Measurements from ENCODE around the gene PLXDC1. TPM values are rescaled to one million over a fixed set of nuclear protein-coding genes. Genes with fewer than 3 reads are reported as not detected.
"Not testable (repeated sequence)": the region's sequence is repeated elsewhere in the genome, so short reads cannot be mapped to it uniquely, and the experiment has no call there.

Gene PLXDC1
- total RNA-seq, 1 donor from 2014 or later: 0.28 TPM

GRCh38 chr17:39131616-39132015 lies 19.8 kb downstream of the PLXDC1 start:
- no peak overlapping the region for H3K4me3 Mint-ChIP-seq
- no peaks in the 10 kb centered on the region for H3K36me3 Mint-ChIP-seq (ENCODE audit: low read depth)

GRCh38 chr17:39130205-39130604 lies 21.2 kb downstream of the PLXDC1 start:
- TF ChIP-seq, protein P1, sequence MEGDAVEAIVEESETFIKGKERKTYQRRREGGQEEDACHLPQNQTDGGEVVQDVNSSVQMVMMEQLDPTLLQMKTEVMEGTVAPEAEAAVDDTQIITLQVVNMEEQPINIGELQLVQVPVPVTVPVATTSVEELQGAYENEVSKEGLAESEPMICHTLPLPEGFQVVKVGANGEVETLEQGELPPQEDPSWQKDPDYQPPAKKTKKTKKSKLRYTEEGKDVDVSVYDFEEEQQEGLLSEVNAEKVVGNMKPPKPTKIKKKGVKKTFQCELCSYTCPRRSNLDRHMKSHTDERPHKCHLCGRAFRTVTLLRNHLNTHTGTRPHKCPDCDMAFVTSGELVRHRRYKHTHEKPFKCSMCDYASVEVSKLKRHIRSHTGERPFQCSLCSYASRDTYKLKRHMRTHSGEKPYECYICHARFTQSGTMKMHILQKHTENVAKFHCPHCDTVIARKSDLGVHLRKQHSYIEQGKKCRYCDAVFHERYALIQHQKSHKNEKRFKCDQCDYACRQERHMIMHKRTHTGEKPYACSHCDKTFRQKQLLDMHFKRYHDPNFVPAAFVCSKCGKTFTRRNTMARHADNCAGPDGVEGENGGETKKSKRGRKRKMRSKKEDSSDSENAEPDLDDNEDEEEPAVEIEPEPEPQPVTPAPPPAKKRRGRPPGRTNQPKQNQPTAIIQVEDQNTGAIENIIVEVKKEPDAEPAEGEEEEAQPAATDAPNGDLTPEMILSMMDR (conservative IDR thresholded peaks at IDR 0.05): no peak
- Mint-ChIP-seq H3K4me3 (no peak overlapping the region), H3K9me3 (no peaks in the 10 kb centered on the region), H3K27ac (ENCODE audit: unreplicated experiment) (no peak overlapping the region), H3K27me3 (ENCODE audit: low read depth) (no peaks in the 10 kb centered on the region), H3K36me3 (ENCODE audit: low read depth) (no peaks in the 10 kb centered on the region), H3K4me1 (no peaks in the 10 kb centered on the region)
- no peak for DNase-seq (ENCODE audit: low read depth, low spot score)

More at GRCh38 chr17:39131616-39132015, 19.8 kb downstream of the PLXDC1 start:
- no peak overlapping the region for H3K27ac Mint-ChIP-seq (ENCODE audit: unreplicated experiment)
- TF ChIP-seq, protein P1 (conservative IDR thresholded peaks at IDR 0.05): no peak
- no peaks in the 10 kb centered on the region for H3K4me1 Mint-ChIP-seq
- DNase-seq (ENCODE audit: low read depth, low spot score): no peak
- no peaks in the 10 kb centered on the region for H3K9me3 Mint-ChIP-seq
- no peaks in the 10 kb centered on the region for H3K27me3 Mint-ChIP-seq (ENCODE audit: low read depth)

DNA sequence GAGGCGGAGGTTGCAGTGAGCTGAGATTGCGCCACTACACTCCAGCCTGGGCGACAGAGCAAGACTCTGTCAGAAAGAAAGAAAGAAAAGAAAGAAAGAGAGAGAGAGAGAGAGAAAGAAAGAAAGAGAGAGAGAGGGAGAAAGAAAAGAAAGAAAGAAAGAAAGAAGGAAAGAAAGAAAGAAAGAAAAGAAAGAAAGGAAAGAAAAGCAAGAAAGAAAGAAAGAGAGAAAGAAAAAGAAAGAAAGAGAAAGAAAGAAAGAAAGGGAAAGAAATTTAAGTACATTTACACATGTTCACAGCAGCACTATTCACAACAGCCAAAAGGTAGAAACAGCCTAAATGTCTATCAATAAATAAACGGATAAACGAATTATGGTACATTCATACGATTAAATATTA lies 21.9 kb downstream of the PLXDC1 start:
- not testable (repeated sequence) for H3K36me3 Mint-ChIP-seq (ENCODE audit: low read depth); H3K9me3 Mint-ChIP-seq; H3K27me3 Mint-ChIP-seq (ENCODE audit: low read depth); H3K4me3 Mint-ChIP-seq; DNase-seq (ENCODE audit: low read depth, low spot score); H3K4me1 Mint-ChIP-seq; H3K27ac Mint-ChIP-seq (ENCODE audit: unreplicated experiment)

GRCh38 chr17:39126436-39126835 lies 25.0 kb downstream of the PLXDC1 start:
- H3K36me3 Mint-ChIP-seq (ENCODE audit: low read depth): no peaks in the 10 kb centered on the region
- no peaks in the 10 kb centered on the region for H3K27me3 Mint-ChIP-seq (ENCODE audit: low read depth)
- H3K9me3 Mint-ChIP-seq: no peaks in the 10 kb centered on the region
- no peaks in the 10 kb centered on the region for H3K4me1 Mint-ChIP-seq
- TF ChIP-seq, protein P1 (conservative IDR thresholded peaks at IDR 0.05): no peak
- DNase-seq (ENCODE audit: low read depth, low spot score): no peak
- H3K27ac Mint-ChIP-seq (ENCODE audit: unreplicated experiment): no peak overlapping the region
- H3K4me3 Mint-ChIP-seq: no peak overlapping the region

DNA sequence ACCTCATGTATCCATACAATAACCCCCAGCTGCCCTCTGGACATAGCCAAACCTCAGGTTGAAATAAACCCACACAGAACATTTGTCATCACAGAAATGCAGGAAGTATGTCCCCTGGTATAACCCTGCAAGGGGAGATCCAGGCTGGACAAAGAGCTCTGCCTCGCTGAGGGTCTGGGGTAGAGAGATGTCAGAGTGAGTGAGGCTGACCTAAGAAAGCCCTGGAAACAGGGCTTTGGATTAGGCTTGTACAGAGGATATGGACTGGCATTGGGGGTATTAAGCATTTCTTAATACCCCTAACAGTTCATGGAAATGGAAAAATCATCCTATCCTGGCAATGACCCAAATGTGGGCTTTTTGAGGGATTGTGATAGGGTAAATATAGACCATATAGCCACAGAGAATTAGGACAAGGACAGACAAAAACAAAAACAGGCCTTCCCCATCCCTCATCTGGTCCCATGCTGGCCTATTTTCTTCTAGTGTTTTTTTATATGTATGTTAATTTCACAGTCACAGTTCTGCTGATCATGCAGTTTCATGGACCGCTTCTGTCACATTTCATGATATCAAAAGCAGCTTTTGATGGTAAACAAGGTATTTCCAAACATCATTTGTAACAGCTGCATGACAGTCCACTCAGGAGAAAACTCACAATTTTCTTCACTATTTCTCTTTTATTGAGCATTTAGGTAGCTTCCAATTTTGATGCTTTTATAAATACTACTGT lies 26.1 kb downstream of the PLXDC1 start:
- DNase-seq (ENCODE audit: low read depth, low spot score): no peak
- TF ChIP-seq, protein P1 (conservative IDR thresholded peaks at IDR 0.05): no peak
- no peak overlapping the region for H3K4me3 Mint-ChIP-seq
- no peaks in the 10 kb centered on the region for H3K4me1 Mint-ChIP-seq
- H3K27ac Mint-ChIP-seq (ENCODE audit: unreplicated experiment): no peak overlapping the region
- H3K27me3 Mint-ChIP-seq (ENCODE audit: low read depth): no peaks in the 10 kb centered on the region
- H3K9me3 Mint-ChIP-seq: no peaks in the 10 kb centered on the region
- H3K36me3 Mint-ChIP-seq (ENCODE audit: low read depth): no peaks in the 10 kb centered on the region

GRCh38 chr17:39123627-39124026 lies 27.8 kb downstream of the PLXDC1 start:
- no peak for DNase-seq (ENCODE audit: low read depth, low spot score)
- Mint-ChIP-seq H3K4me1 (no peaks in the 10 kb centered on the region), H3K27ac (ENCODE audit: unreplicated experiment) (no peak overlapping the region), H3K36me3 (ENCODE audit: low read depth) (no peaks in the 10 kb centered on the region), H3K27me3 (ENCODE audit: low read depth) (no peaks in the 10 kb centered on the region), H3K9me3 (no peaks in the 10 kb centered on the region), H3K4me3 (no peak overlapping the region)
- TF ChIP-seq, protein P1 (conservative IDR thresholded peaks at IDR 0.05): no peak
